Measurements from ENCODE around the gene PDZK1IP1.

DNA sequence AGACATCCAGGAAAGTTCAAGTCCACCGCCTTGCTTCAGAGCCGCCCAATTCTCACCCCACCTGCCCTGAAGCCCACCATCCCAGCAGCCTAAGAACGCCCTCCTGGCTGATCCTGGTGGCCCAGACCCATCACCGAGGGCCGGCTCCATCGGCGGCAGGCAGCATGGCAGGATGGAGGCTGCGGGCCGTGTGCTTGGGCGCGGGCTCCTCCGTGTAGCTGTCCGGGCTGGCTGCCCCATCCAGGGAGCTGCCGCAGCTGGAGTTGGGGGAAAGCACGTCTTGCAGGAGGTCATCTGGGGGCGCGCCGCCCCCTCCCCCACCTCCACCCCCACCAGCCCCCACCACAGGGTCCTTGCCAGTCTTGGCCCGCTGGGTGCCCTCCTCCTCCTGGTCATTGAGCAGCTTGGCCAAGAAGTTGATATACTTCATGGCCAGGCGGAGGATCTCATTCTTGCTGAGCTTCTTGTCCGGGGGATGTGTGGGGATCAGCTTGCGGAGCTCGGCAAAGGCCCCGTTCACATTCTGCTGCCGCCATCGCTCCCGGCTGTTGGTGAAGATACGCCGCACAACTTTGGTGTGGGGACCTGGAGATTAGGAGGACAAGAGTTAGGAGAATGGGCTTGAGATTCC, 29.9 kb upstream of the PDZK1IP1 start:
- TF ChIP-seq, protein P1, sequence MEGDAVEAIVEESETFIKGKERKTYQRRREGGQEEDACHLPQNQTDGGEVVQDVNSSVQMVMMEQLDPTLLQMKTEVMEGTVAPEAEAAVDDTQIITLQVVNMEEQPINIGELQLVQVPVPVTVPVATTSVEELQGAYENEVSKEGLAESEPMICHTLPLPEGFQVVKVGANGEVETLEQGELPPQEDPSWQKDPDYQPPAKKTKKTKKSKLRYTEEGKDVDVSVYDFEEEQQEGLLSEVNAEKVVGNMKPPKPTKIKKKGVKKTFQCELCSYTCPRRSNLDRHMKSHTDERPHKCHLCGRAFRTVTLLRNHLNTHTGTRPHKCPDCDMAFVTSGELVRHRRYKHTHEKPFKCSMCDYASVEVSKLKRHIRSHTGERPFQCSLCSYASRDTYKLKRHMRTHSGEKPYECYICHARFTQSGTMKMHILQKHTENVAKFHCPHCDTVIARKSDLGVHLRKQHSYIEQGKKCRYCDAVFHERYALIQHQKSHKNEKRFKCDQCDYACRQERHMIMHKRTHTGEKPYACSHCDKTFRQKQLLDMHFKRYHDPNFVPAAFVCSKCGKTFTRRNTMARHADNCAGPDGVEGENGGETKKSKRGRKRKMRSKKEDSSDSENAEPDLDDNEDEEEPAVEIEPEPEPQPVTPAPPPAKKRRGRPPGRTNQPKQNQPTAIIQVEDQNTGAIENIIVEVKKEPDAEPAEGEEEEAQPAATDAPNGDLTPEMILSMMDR (CRISPR knock-in tag; IDR thresholded peaks at IDR 0.05), result no peak
- TF ChIP-seq EZH2 (conservative IDR thresholded peaks at IDR 0.05; ENCODE audit: low read depth, low read length) (no peak), SMAD1 (CRISPR knock-in tag; IDR thresholded peaks at IDR 0.05; ENCODE audit: borderline replicate concordance, low read depth) (no peak), POLR2AphosphoS5 (IDR thresholded peaks at IDR 0.05; ENCODE audit: low read depth, low read length) (no peak), EP300 (IDR thresholded peaks at IDR 0.05; ENCODE audit: low read depth in 2 of 2, low read length in 2 of 2) (no peak), EP300 (CRISPR knock-in tag; IDR thresholded peaks at IDR 0.05; ENCODE audit: borderline replicate concordance) (no peak), ZNF263 (CRISPR knock-in tag; IDR thresholded peaks at IDR 0.05) (no peak), KMT2A (CRISPR knock-in tag; IDR thresholded peaks at IDR 0.05) (no peak), ZNF460 (CRISPR knock-in tag; IDR thresholded peaks at IDR 0.05; ENCODE audit: borderline replicate concordance) (no peak), CHD4 (IDR thresholded peaks at IDR 0.05; ENCODE audit: borderline replicate concordance, low read length) (no peak)
- TF ChIP-seq, protein P2, sequence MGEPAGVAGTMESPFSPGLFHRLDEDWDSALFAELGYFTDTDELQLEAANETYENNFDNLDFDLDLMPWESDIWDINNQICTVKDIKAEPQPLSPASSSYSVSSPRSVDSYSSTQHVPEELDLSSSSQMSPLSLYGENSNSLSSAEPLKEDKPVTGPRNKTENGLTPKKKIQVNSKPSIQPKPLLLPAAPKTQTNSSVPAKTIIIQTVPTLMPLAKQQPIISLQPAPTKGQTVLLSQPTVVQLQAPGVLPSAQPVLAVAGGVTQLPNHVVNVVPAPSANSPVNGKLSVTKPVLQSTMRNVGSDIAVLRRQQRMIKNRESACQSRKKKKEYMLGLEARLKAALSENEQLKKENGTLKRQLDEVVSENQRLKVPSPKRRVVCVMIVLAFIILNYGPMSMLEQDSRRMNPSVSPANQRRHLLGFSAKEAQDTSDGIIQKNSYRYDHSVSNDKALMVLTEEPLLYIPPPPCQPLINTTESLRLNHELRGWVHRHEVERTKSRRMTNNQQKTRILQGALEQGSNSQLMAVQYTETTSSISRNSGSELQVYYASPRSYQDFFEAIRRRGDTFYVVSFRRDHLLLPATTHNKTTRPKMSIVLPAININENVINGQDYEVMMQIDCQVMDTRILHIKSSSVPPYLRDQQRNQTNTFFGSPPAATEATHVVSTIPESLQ (CRISPR knock-in tag; conservative IDR thresholded peaks at IDR 0.05), result no peak
- TF ChIP-seq, protein P3, sequence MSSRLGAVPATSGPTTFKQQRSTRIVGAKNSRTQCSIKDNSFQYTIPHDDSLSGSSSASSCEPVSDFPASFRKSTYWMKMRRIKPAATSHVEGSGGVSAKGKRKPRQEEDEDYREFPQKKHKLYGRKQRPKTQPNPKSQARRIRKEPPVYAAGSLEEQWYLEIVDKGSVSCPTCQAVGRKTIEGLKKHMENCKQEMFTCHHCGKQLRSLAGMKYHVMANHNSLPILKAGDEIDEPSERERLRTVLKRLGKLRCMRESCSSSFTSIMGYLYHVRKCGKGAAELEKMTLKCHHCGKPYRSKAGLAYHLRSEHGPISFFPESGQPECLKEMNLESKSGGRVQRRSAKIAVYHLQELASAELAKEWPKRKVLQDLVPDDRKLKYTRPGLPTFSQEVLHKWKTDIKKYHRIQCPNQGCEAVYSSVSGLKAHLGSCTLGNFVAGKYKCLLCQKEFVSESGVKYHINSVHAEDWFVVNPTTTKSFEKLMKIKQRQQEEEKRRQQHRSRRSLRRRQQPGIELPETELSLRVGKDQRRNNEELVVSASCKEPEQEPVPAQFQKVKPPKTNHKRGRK (CRISPR knock-in tag; IDR thresholded peaks at IDR 0.05), result no peak
- TF ChIP-seq, protein P4, sequence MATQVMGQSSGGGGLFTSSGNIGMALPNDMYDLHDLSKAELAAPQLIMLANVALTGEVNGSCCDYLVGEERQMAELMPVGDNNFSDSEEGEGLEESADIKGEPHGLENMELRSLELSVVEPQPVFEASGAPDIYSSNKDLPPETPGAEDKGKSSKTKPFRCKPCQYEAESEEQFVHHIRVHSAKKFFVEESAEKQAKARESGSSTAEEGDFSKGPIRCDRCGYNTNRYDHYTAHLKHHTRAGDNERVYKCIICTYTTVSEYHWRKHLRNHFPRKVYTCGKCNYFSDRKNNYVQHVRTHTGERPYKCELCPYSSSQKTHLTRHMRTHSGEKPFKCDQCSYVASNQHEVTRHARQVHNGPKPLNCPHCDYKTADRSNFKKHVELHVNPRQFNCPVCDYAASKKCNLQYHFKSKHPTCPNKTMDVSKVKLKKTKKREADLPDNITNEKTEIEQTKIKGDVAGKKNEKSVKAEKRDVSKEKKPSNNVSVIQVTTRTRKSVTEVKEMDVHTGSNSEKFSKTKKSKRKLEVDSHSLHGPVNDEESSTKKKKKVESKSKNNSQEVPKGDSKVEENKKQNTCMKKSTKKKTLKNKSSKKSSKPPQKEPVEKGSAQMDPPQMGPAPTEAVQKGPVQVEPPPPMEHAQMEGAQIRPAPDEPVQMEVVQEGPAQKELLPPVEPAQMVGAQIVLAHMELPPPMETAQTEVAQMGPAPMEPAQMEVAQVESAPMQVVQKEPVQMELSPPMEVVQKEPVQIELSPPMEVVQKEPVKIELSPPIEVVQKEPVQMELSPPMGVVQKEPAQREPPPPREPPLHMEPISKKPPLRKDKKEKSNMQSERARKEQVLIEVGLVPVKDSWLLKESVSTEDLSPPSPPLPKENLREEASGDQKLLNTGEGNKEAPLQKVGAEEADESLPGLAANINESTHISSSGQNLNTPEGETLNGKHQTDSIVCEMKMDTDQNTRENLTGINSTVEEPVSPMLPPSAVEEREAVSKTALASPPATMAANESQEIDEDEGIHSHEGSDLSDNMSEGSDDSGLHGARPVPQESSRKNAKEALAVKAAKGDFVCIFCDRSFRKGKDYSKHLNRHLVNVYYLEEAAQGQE (IDR thresholded peaks at IDR 0.05; ENCODE audit: borderline replicate concordance in 1 of 2, low read depth in 1 of 2, low read length in 2 of 2), result no peak
- TF ChIP-seq, protein P5, sequence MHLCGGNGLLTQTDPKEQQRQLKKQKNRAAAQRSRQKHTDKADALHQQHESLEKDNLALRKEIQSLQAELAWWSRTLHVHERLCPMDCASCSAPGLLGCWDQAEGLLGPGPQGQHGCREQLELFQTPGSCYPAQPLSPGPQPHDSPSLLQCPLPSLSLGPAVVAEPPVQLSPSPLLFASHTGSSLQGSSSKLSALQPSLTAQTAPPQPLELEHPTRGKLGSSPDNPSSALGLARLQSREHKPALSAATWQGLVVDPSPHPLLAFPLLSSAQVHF (CRISPR knock-in tag; IDR thresholded peaks at IDR 0.05), result no peak

All from HepG2 (cell line).